Posterior cingulate gyrus (tissue), 11 donors: ENCODE data around the gene XKR7.
"Not testable (repeated sequence)": the region's sequence is repeated elsewhere in the genome, so short reads cannot be mapped to it uniquely, and the experiment has no call there.

Experiments used
- DNase-seq, 10 donors: peaks; one replicate each; pipeline versions ENCODE4 v3.0.0 to v3.0.0-alpha.2; 2020 to 2021; ENCODE audit warnings: mixed read lengths in 3 of 10
- intact Hi-C: fragments of 100-400 bp; cut with DNase I; formaldehyde crosslinking; loops from one replicate; pipeline ENCODE4 v1.15.1; 2023

The XKR7 gene

DNA sequence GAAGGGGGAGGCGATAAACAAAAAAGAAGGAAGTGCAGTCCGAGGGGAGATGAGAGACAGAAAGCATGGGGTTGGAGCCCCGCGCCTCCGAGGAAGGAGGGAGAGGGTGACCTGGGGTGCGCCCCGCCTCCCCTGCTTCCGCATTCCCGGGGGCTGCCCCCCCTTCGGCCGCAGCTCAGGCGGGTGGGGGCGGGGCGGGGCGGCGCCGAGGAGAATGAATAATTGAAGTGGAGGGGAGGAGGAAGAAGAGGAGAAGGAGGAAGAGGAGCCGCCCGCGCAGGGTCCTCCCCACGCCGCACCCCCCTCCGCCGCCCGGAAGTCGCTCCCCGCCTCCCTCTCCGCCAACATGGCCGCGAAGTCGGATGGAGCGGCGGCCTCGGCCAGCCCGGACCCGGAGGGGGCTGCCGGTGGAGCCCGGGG lies at the start of gene XKR7:
Gene XKR7, plus strand, starts transcription at position 322 of the 420 bp plus-strand sequence. Its CDS starts 25 bp downstream, at position 347.
- intact Hi-C loops, result loop anchor here (1.0 kb wide), 1 partner anchor 16 kb away; the partner anchor contains the start of gene PDRG1
- DNase-seq, result peak in 7 of 10 donors; percentile 14 to 91 (median 47)

- intact Hi-C loops, result no loop called here
- DNase-seq, result peak in 1 of 10 donors; percentile 42
These were observed 49.4 kb upstream of the XKR7 start for GRCh38 chr20:31918466-31919105.

GRCh38 chr20:31919410-31920155 lies 48.4 kb upstream of the XKR7 start:
- intact Hi-C loops, result no loop called here
- DNase-seq, result peak in 1 of 10 donors; percentile 26

- intact Hi-C loops, result no loop called here
- peak in 1 of 10 donors; percentile 33 for DNase-seq
These were observed 47.6 kb upstream of the XKR7 start for GRCh38 chr20:31920275-31920855.

- DNase-seq, intact Hi-C loops: not testable (repeated sequence)
These were observed 46.5 kb upstream of the XKR7 start for GRCh38 chr20:31921480-31921879.

- DNase-seq, result peak in 1 of 10 donors; percentile 13
- intact Hi-C loops, result no loop called here
These were observed 45.8 kb upstream of the XKR7 start for GRCh38 chr20:31922181-31922580.

GRCh38 chr20:31922588-31922987 lies 45.4 kb upstream of the XKR7 start:
- no peak for DNase-seq
- intact Hi-C loops, result no loop called here

- intact Hi-C loops, result no loop called here
- peak in 1 of 10 donors; percentile 73 for DNase-seq
These were observed 44.3 kb upstream of the XKR7 start for GRCh38 chr20:31923388-31924331.

DNA sequence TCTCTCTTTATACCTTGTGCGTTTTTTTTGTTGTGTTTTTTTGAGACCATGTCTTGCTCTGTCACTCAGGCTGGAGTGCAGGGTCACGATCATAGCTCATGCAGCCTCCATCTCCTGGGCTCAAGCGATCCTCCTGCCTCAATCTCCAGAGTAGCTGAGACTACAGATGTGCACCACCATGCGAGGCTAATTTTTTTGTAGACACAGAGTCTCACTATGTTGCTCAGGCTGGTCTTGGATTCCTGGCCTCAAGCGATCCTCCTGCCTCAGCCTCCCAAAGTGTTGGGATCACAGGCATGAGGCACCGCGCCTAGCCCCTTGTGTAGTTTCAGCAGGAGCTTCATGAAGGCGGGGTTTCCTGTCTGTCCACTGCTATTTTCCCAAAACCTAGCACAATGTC lies 43.4 kb upstream of the XKR7 start:
- peak in 1 of 10 donors; percentile 38 for DNase-seq
- intact Hi-C loops, result no loop called here

DNA sequence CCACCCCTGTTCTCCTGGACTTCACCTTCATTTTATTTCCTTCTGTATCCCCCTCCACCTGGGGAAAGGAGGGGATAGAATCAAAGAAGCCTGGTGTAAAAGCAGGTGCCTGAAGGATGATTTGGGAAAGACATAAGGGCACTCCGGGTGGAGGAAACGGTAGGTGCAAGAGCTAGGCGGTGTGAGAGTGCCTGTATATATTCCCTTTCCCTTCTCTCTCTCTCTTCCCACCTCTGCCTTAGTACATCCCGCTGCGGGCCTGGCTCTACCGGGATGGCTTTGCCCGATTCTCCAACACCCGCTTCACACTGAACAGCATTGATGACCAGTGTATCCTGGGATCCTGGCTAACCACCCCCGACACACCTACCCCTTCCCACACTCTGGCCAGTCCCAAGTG lies 42.3 kb upstream of the XKR7 start:
- DNase-seq, result no peak
- intact Hi-C loops, result no loop called here

- intact Hi-C loops, result no loop called here
These were observed 41.5 kb upstream of the XKR7 start for GRCh38 chr20:31926493-31926892.

GRCh38 chr20:31927627-31928159 lies 40.3 kb upstream of the XKR7 start:
- intact Hi-C loops, result no loop called here

More at GRCh38 chr20:31926493-31926892, 41.5 kb upstream of the XKR7 start:
- no peak for DNase-seq

DNA sequence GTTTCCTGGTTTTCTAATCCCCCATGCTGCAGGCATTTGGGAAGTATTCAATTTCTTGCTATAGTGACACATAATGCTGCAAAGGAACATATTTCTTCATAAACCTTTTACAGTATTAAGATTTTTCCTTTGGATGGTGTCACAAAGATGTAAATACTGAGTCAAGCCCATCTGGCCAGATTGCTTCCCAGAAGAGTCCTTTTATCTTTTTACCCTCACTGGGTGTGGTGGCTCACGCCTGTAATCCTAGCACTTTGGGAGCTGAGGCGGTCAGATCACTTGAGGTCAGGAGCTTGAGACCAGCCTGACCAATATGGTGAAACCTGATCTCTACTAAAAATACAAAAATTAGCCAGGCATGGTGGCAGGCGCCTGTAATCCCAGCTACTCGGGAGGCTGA lies 38.3 kb upstream of the XKR7 start:
- DNase-seq, intact Hi-C loops: not testable (repeated sequence)

More at GRCh38 chr20:31927627-31928159, 40.3 kb upstream of the XKR7 start:
- DNase-seq, result peak in 1 of 10 donors; percentile 22

- intact Hi-C loops, result no loop called here
- DNase-seq, result no peak
These were observed 37.2 kb upstream of the XKR7 start for GRCh38 chr20:31930779-31931178.

- DNase-seq, result peak in 1 of 10 donors; percentile 53
- intact Hi-C loops, result no loop called here
These were observed 34.3 kb upstream of the XKR7 start for GRCh38 chr20:31933698-31934097.

DNA sequence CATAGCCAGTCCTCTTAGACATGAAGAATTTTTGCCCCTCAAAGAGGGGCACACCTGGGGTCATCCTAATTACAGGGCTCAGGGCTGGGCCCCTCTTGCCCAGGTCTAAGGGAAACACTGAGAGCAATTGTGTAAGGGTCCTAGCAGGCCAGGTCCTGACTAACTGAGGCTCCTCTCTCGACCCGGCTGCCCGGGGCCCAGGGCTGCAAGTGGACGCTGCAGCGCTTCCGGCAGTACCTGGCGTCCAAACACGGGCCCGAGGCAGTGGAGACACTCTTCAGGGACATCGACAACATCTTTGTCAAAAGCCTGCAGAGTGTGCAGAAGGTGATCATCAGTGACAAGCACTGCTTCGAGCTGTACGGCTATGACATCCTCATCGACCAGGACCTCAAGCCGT lies 33.5 kb upstream of the XKR7 start:
- peak in 1 of 10 donors; percentile 68 for DNase-seq
- intact Hi-C loops, result no loop called here

DNA sequence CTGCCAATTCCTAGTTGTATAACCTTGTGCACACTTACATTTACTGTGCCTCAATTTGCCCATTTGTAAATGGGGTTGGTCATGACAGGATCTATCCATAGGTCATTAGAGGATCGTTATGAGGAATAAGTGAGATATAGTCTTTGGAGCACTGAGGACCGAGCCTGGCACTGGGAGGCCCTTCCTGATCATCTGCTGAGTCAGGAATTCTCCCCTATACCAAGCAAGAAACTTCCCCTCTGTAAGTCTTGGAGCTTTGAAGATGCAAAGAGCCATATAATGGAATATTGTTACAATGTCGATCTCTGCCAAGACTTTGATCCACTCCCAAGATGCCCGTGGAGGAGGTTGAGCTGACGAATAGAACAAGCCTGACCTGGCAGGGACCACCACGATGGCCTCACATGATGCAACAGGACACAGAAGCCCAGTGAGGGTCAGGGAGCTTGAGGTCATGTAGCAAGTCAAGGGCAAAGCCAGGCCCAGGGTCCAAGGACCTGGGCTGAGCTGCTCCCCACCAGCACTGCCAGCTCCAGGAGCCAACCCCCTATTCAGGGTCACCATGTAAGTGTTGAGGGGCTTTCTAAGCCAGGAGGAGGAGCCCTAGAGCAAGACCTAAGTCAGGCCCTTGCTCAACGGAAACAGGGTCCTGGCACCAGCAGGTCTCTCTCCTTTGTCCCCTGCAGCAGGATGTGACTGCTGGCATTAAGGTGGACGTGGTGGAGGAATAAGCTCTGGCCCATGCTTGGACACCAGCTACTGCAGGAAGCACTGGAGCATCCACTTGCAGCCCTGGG lies 32.8 kb upstream of the XKR7 start:
- peak in 1 of 10 donors; percentile 37 for DNase-seq
- intact Hi-C loops, result no loop called here

GRCh38 chr20:31936420-31936819 lies 31.5 kb upstream of the XKR7 start:
- intact Hi-C loops, result no loop called here
- no peak for DNase-seq

- intact Hi-C loops, result no loop called here
- DNase-seq, result no peak
These were observed 30.1 kb upstream of the XKR7 start for GRCh38 chr20:31937820-31938219.
